ENCODE results near the gene DIS3L2.
"Not testable (repeated sequence)": the region's sequence is repeated elsewhere in the genome, so short reads cannot be mapped to it uniquely, and the experiment has no call there.

DIS3L2 gene

GRCh38 chr2:232361646-232362045, 400.1 kb downstream of the DIS3L2 start:
- POLR2A ChIA-PET (ENCODE audit: low non-redundant PET) = no interaction called here

GRCh38 chr2:232362174-232362900, 400.8 kb downstream of the DIS3L2 start:
- CTCF ChIA-PET = no interaction called here
- no peak for TF ChIP-seq CTCF (conservative IDR thresholded peaks at IDR 0.05; ENCODE audit: low read depth)

More at GRCh38 chr2:232361646-232362045, 400.1 kb downstream of the DIS3L2 start:
- DNase-seq (ENCODE audit: low spot score) = no peak
- CTCF ChIA-PET = no interaction called here
- no peak overlapping the region for H3K27ac ChIP-seq
- TF ChIP-seq CTCF (conservative IDR thresholded peaks at IDR 0.05; ENCODE audit: low read depth) = no peak

GRCh38 chr2:232363064-232363783, 401.7 kb downstream of the DIS3L2 start:
- H3K27ac ChIP-seq; DNase-seq (ENCODE audit: low spot score); POLR2A ChIA-PET (ENCODE audit: low non-redundant PET); CTCF ChIA-PET: not testable (repeated sequence)

More at GRCh38 chr2:232362174-232362900, 400.8 kb downstream of the DIS3L2 start:
- no peak for DNase-seq (ENCODE audit: low spot score)
- POLR2A ChIA-PET (ENCODE audit: low non-redundant PET) = no interaction called here
- H3K27ac ChIP-seq = no peak overlapping the region

GRCh38 chr2:232363784-232364615, 402.5 kb downstream of the DIS3L2 start:
- no peak for DNase-seq (ENCODE audit: low spot score)
- POLR2A ChIA-PET (ENCODE audit: low non-redundant PET) = no interaction called here
- H3K27ac ChIP-seq = no peak overlapping the region
- no peak for TF ChIP-seq CTCF (conservative IDR thresholded peaks at IDR 0.05; ENCODE audit: low read depth)
- CTCF ChIA-PET = interaction anchor here (0.7 to 0.8 kb wide), 3 partner anchors 30 to 119 kb away, joined by 3 to 4 read pairs (median 3); no protein-coding TSS in a partner anchor

- DNase-seq (ENCODE audit: low spot score); H3K27ac ChIP-seq; POLR2A ChIA-PET (ENCODE audit: low non-redundant PET): not testable (repeated sequence)
- CTCF ChIA-PET = interaction anchor here (0.8 kb wide), 3 partner anchors 31 to 55 kb away, joined by 3 to 4 read pairs (median 4); no protein-coding TSS in a partner anchor
Measured at GRCh38 chr2:232364806-232365594, 403.5 kb downstream of the DIS3L2 start.

- TF ChIP-seq CTCF (conservative IDR thresholded peaks at IDR 0.05; ENCODE audit: low read depth) = no peak
- CTCF ChIA-PET = interaction anchor here (0.5 to 0.8 kb wide), 4 partner anchors 54 to 459 kb away, joined by 3 to 4 read pairs (median 3); no protein-coding TSS in a partner anchor
- no peak overlapping the region for H3K27ac ChIP-seq
- POLR2A ChIA-PET (ENCODE audit: low non-redundant PET) = no interaction called here
- DNase-seq (ENCODE audit: low spot score) = no peak
Measured at GRCh38 chr2:232365621-232366321, 404.3 kb downstream of the DIS3L2 start.

GRCh38 chr2:232366461-232366860, 404.9 kb downstream of the DIS3L2 start:
- CTCF ChIA-PET = interaction anchor here (0.5 kb wide), 1 partner anchor 72 kb away, joined by 3 read pairs; no protein-coding TSS in a partner anchor
- DNase-seq (ENCODE audit: low spot score); POLR2A ChIA-PET (ENCODE audit: low non-redundant PET); H3K27ac ChIP-seq: not testable (repeated sequence)

Measured in RWPE1 (cell line).